Astrocyte of the cerebellum (primary cell): ENCODE data around the gene SERPIND1.

ENCODE experiments used
- DNase-seq: peaks from one replicate; pipeline ENCODE4 v3.0.0-alpha.2; 2011; ENCODE audit warnings: low read depth
- H3K4me3 ChIP-seq: 2 replicates; pipeline ENCODE4 v1.5.1; 2011; ENCODE audit warnings: mild to moderate bottlenecking, low read depth, low read length, moderate library complexity
- CTCF ChIP-seq: IDR thresholded peaks from 2 replicates; pipeline ENCODE4 v1.5.1; 2012; ENCODE audit warnings: low read length, low read depth, moderate library complexity, mild to moderate bottlenecking; ENCODE audit errors: missing control alignments
- in situ Hi-C: cut with HindIII; loops from 2 replicates; pipeline ENCODE4 v1.10.0; 2017; ENCODE audit warnings: low sequenced_read_pairs

The SERPIND1 gene

GRCh38 chr22:20752873-20753272, 21.0 kb upstream of the SERPIND1 start:
- H3K4me3 ChIP-seq, result no peak overlapping the region
- no peak for TF ChIP-seq CTCF
- no peak for DNase-seq
- in situ Hi-C loops, result no loop called here

GRCh38 chr22:20756846-20757245, 17.1 kb upstream of the SERPIND1 start:
- in situ Hi-C loops, result no loop called here
- no peak overlapping the region for H3K4me3 ChIP-seq
- TF ChIP-seq CTCF, result no peak
- no peak for DNase-seq

GRCh38 chr22:20758688-20759087, 15.2 kb upstream of the SERPIND1 start:
- in situ Hi-C loops, result no loop called here
- DNase-seq, result no peak

GRCh38 chr22:20760084-20760483, 13.8 kb upstream of the SERPIND1 start:
- DNase-seq, result no peak
- H3K4me3 ChIP-seq, result no peak overlapping the region
- TF ChIP-seq CTCF, result no peak
- in situ Hi-C loops, result no loop called here

More at GRCh38 chr22:20758688-20759087, 15.2 kb upstream of the SERPIND1 start:
- no peak overlapping the region for H3K4me3 ChIP-seq
- TF ChIP-seq CTCF, result no peak

- in situ Hi-C loops, result no loop called here
- H3K4me3 ChIP-seq, result no peak overlapping the region
- no peak for TF ChIP-seq CTCF
- DNase-seq, result no peak
Measured at GRCh38 chr22:20761536-20761935, 12.4 kb upstream of the SERPIND1 start.

- no peak for TF ChIP-seq CTCF
- no peak for DNase-seq
- in situ Hi-C loops, result no loop called here
- H3K4me3 ChIP-seq, result no peak overlapping the region
Measured at GRCh38 chr22:20762233-20762796, 11.6 kb upstream of the SERPIND1 start.
